ENCODE results near the gene LPAR3.
"Not testable (repeated sequence)": the region's sequence is repeated elsewhere in the genome, so short reads cannot be mapped to it uniquely, and the experiment has no call there.

Gene LPAR3

GRCh38 chr1:84902727-84903126 is 9.7 kb upstream of the LPAR3 start:
- DNase-seq (ENCODE audit: low spot score) = not testable (repeated sequence)

GRCh38 chr1:84899969-84900368 is 7.0 kb upstream of the LPAR3 start:
- no peak for DNase-seq (ENCODE audit: low spot score)

- DNase-seq (ENCODE audit: low spot score) = no peak
Observed at GRCh38 chr1:84896279-84896678, 3.3 kb upstream of the LPAR3 start.

GRCh38 chr1:84890566-84890965 is 2.4 kb downstream of the LPAR3 start:
- DNase-seq (ENCODE audit: low spot score) = no peak

GRCh38 chr1:84889437-84889836 is 3.6 kb downstream of the LPAR3 start:
- no peak for DNase-seq (ENCODE audit: low spot score)

- no peak for DNase-seq (ENCODE audit: low spot score)
Observed at GRCh38 chr1:84888753-84889152, 4.3 kb downstream of the LPAR3 start.

- no peak for DNase-seq (ENCODE audit: low spot score)
Observed at GRCh38 chr1:84887261-84887934, 5.6 kb downstream of the LPAR3 start.

- DNase-seq (ENCODE audit: low spot score) = no peak
Observed at GRCh38 chr1:84885469-84885868, 7.5 kb downstream of the LPAR3 start.

GRCh38 chr1:84884671-84885389 is 8.2 kb downstream of the LPAR3 start:
- DNase-seq (ENCODE audit: low spot score) = no peak

GRCh38 chr1:84883286-84883685 is 9.7 kb downstream of the LPAR3 start:
- DNase-seq (ENCODE audit: low spot score) = no peak

GRCh38 chr1:84877592-84877991 is 15.4 kb downstream of the LPAR3 start:
- no peak for DNase-seq (ENCODE audit: low spot score)

- DNase-seq (ENCODE audit: low spot score) = no peak
Observed at GRCh38 chr1:84876353-84876752, 16.7 kb downstream of the LPAR3 start.

GRCh38 chr1:84873366-84873765 is 19.6 kb downstream of the LPAR3 start:
- no peak for DNase-seq (ENCODE audit: low spot score)

GRCh38 chr1:84872696-84873355 is 20.2 kb downstream of the LPAR3 start:
- DNase-seq (ENCODE audit: low spot score) = no peak

GRCh38 chr1:84871181-84871580 is 21.8 kb downstream of the LPAR3 start:
- no peak for DNase-seq (ENCODE audit: low spot score)

GRCh38 chr1:84870591-84870990 is 22.4 kb downstream of the LPAR3 start:
- no peak for DNase-seq (ENCODE audit: low spot score)

GRCh38 chr1:84869720-84870119 is 23.3 kb downstream of the LPAR3 start:
- no peak for DNase-seq (ENCODE audit: low spot score)

- DNase-seq (ENCODE audit: low spot score) = no peak
Observed at GRCh38 chr1:84862810-84863251, 30.2 kb downstream of the LPAR3 start.

GRCh38 chr1:84861988-84862644 is 30.9 kb downstream of the LPAR3 start:
- DNase-seq (ENCODE audit: low spot score) = no peak

GRCh38 chr1:84861516-84861915 is 31.5 kb downstream of the LPAR3 start:
- no peak for DNase-seq (ENCODE audit: low spot score)

GRCh38 chr1:84859866-84860265 is 33.1 kb downstream of the LPAR3 start:
- no peak for DNase-seq (ENCODE audit: low spot score)

- DNase-seq (ENCODE audit: low spot score) = no peak
Observed at GRCh38 chr1:84857906-84858305, 35.1 kb downstream of the LPAR3 start.

Measured in left forelimb (tissue), 1 donor.